Body of pancreas (tissue), 4 donors: ENCODE results near the gene EIF5A. TPM values are rescaled to one million over a fixed set of nuclear protein-coding genes. Genes with fewer than 3 reads are reported as not detected.
A peak's percentile ranks its signal among the peaks of the same experiment; 100 is the strongest.

Source experiments
- ATAC-seq: fragments of 150-250 bp; one replicate; pipeline ENCODE4 v1.9.1; 2016
- DNase-seq, 4 donors: peaks; one replicate each; pipeline ENCODE4 v3.0.0-alpha.2; 2019
- H3K27ac ChIP-seq, 4 donors: fragments of 200-600 bp; sonication (generic); 1 replicate in 3 of 4; 2 replicates in 1 of 4; pipeline versions ENCODE4 v1.5.1 to v1.6.1; 2016 to 2019; ENCODE audit warnings: mild to moderate bottlenecking in 1 of 4, mixed read lengths in 1 of 4, moderate library complexity in 1 of 4
- H3K27me3 ChIP-seq, 2 donors: fragments of 200-600 bp; sonication (generic); one replicate each; pipeline ENCODE4 v1.6.0; 2016; ENCODE audit warnings: mild to moderate bottlenecking in 1 of 2
- H3K36me3 ChIP-seq, 2 donors: fragments of 200-600 bp; sonication (generic); replicated peaks in 1 of 2; 2 replicates each; pipeline ENCODE4 v1.5.1; 2016; ENCODE audit warnings: low read depth in 2 of 2; ENCODE audit not compliant: insufficient read depth in 1 of 2
- H3K4me1 ChIP-seq: fragments of 200-600 bp; sonication (generic); one replicate; pipeline ENCODE4 v1.6.0; 2016
- H3K4me3 ChIP-seq, 2 donors: fragments of 200-600 bp; sonication (generic); 1 replicate in 1 of 2; 2 replicates in 1 of 2; pipeline ENCODE4 v1.5.1; 2016 to 2019
- H3K9me3 ChIP-seq, 3 donors: fragments of 200-600 bp; sonication (generic); 1 replicate in 2 of 3; 2 replicates in 1 of 3; pipeline ENCODE4 v1.5.1; 2016
- POLR2A ChIP-seq, 3 donors: fragments of 450-650 bp; IDR thresholded peaks; one replicate each; pipeline ENCODE4 v1.6.1; 2016; ENCODE audit warnings: antibody characterized with exemption in 3 of 3, mild to moderate bottlenecking in 2 of 3
- WGBS, 2 donors: methylation state at CpG; one replicate each; pipeline ENCODE4 v1.1.5; 2017; 5-methylcytosine and 5-hydroxymethylcytosine counted together
- intact Hi-C: fragments of 100-400 bp; cut with DNase I; formaldehyde crosslinking; loops from one replicate; pipeline ENCODE4 v1.15.1; 2023
- total RNA-seq, 2 donors: library from RNA; depleted of rRNA; stranded (reverse); fragments of >200 nt; gene quantifications; one replicate each; pipeline ENCODE4 v1.1.0, GENCODE V29; 2016
- TF ChIP-seq, protein P1 (sequence below), 7 experiments: fragments of 450-650 bp in 4 of 7; fragments of 200-600 bp in 3 of 7; sonication (generic) in 3 of 7; IDR thresholded peaks; one replicate each; pipeline ENCODE4 v1.5.1; 2016 to 2019; ENCODE audit warnings: antibody characterized with exemption in 7 of 7

Gene EIF5A
- total RNA-seq, 2 donors from 2014 or later = 97.0 to 134 TPM

- 53 to 60% methylated on average over 4 of the region's 4 CpGs for WGBS, 2 donors
- intact Hi-C loops = no loop called here
- ATAC-seq (no peak), DNase-seq (no peak)
- TF ChIP-seq, protein P1, sequence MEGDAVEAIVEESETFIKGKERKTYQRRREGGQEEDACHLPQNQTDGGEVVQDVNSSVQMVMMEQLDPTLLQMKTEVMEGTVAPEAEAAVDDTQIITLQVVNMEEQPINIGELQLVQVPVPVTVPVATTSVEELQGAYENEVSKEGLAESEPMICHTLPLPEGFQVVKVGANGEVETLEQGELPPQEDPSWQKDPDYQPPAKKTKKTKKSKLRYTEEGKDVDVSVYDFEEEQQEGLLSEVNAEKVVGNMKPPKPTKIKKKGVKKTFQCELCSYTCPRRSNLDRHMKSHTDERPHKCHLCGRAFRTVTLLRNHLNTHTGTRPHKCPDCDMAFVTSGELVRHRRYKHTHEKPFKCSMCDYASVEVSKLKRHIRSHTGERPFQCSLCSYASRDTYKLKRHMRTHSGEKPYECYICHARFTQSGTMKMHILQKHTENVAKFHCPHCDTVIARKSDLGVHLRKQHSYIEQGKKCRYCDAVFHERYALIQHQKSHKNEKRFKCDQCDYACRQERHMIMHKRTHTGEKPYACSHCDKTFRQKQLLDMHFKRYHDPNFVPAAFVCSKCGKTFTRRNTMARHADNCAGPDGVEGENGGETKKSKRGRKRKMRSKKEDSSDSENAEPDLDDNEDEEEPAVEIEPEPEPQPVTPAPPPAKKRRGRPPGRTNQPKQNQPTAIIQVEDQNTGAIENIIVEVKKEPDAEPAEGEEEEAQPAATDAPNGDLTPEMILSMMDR (IDR thresholded peaks at IDR 0.05) = no peak
- TF ChIP-seq POLR2A (IDR thresholded peaks at IDR 0.05) = no peak
- Histone ChIP-seq H3K4me1 (peaks cover 33% of the 10 kb centered on the region), H3K36me3 (no peaks in the 10 kb centered on the region), H3K9me3 (no peaks in the 10 kb centered on the region), H3K4me3 (no peak overlapping the region), H3K27me3 (no peaks in the 10 kb centered on the region), H3K27ac (peak overlapping the region; percentile 89 to 100 (median 97))
These were observed 43.7 kb upstream of the EIF5A start for GRCh38 chr17:7263801-7264078.

DNA sequence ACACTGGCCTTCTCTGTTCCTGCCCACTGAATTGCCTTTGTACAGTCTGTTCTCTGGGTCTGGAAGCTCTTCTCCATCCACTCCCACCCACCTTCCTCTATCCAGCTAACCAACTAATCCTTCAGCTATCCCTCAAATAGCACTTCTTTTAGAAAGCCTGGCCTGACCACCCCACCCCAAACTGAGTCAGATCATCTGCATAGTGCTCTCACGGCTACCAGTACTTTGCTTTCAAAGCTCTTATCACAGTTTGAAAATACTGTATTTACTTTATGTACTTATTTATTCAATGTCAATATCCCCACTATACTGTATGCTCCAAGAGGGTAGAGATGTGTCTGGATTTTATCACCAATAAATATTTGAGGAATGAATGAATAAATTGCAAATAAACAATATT is 40.6 kb upstream of the EIF5A start:
- no peaks in the 10 kb centered on the region for H3K36me3 ChIP-seq
- H3K4me1 ChIP-seq = peaks cover 11% of the 10 kb centered on the region
- H3K27me3 ChIP-seq = no peaks in the 10 kb centered on the region
- ATAC-seq (no peak), DNase-seq (no peak)
- H3K9me3 ChIP-seq = no peaks in the 10 kb centered on the region
- no peak overlapping the region for H3K27ac ChIP-seq
- intact Hi-C loops = no loop called here
- TF ChIP-seq, protein P1 (IDR thresholded peaks at IDR 0.05) = no peak
- no peak for TF ChIP-seq POLR2A (IDR thresholded peaks at IDR 0.05)
- no peak overlapping the region for H3K4me3 ChIP-seq
- WGBS, 2 donors = 15 to 39% methylated on average over 1 of the region's 1 CpG

GRCh38 chr17:7279448-7279847 is 28.0 kb upstream of the EIF5A start:
- intact Hi-C loops = no loop called here
- no peak overlapping the region for H3K27ac ChIP-seq
- peaks cover 24% of the 10 kb centered on the region for H3K4me1 ChIP-seq
- WGBS, 2 donors = 81 to 85% methylated on average over 8 of the region's 8 CpGs
- DNase-seq (no peak), ATAC-seq (no peak)
- TF ChIP-seq, protein P1 (IDR thresholded peaks at IDR 0.05) = no peak
- TF ChIP-seq POLR2A (IDR thresholded peaks at IDR 0.05) = no peak
- H3K4me3 ChIP-seq = no peak overlapping the region
- H3K9me3 ChIP-seq = no peaks in the 10 kb centered on the region
- no peaks in the 10 kb centered on the region for H3K27me3 ChIP-seq
- H3K36me3 ChIP-seq = no peaks in the 10 kb centered on the region

GRCh38 chr17:7280519-7281073 is 26.8 kb upstream of the EIF5A start:
- Histone ChIP-seq H3K4me1 (peaks cover 24% of the 10 kb centered on the region), H3K27me3 (no peaks in the 10 kb centered on the region), H3K27ac (peak overlapping the region; percentile 42 to 79 (median 70)), H3K9me3 (no peaks in the 10 kb centered on the region), H3K4me3 (no peak overlapping the region), H3K36me3 (no peaks in the 10 kb centered on the region)
- intact Hi-C loops = loop anchor here (10.0 kb wide), 1 partner anchor 216 kb away; no protein-coding TSS in a partner anchor
- 0 to 1% methylated on average over 17 to 29 of the region's 29 CpGs for WGBS, 2 donors
- DNase-seq (peak; percentile 84 to 88 (median 86)), ATAC-seq (peak; percentile 85)
- no peak for TF ChIP-seq POLR2A (IDR thresholded peaks at IDR 0.05)
- TF ChIP-seq, protein P1 (IDR thresholded peaks at IDR 0.05) = peak; percentile 82 to 98 (median 97)
